Measurements from ENCODE around the gene APBB2. TPM values are rescaled to one million over a fixed set of nuclear protein-coding genes. Genes with fewer than 3 reads are reported as not detected.

The APBB2 gene
- total RNA-seq, 2 experiments from 2014 or later, result 0.22 TPM; not detected in 1

DNA sequence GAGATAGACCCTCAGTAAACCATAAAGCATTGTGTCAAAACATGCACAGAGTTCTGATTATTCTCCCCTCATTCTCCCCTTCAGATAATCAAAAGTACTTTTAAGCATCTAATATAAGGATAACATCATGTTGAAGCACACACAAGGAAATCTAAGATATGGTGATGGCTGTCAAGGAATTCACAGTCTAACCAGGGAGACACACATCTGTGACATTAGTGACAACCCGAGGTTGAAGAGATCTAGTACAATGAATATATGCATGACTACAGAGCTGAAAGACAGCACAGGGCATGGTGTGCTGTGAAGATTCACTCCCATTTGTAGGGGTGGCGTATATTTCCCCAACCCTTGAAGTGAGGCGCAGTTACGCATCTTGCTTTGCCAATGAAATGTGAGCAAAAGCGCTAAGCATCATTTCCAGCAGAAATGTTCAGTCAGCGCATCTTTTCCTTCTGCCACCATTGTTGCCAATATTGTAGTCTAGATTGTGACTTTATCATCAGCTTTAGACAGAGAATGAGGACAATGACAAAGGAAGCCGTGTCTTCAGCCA, 342.6 kb downstream of the APBB2 start:
- ChIA-PET POLR2A (no interaction called here), CTCF (no interaction called here)
- Histone ChIP-seq H3K4me3 (ENCODE audit: low read length) (no peak overlapping the region), H3K4me1 (ENCODE audit: insufficient read depth, low read length) (no peaks in the 10 kb centered on the region), H3K27me3 (ENCODE audit: control insufficient read depth in 1 of 2, insufficient read depth in 2 of 2, low read length in 2 of 2) (peaks cover 0 to 2% of the 10 kb centered on the region in 2 experiments), H3K9me3 (ENCODE audit: control insufficient read depth in 1 of 2, insufficient read depth in 1 of 2, low read length in 2 of 2) (no peaks in the 10 kb centered on the region), H3K27ac (ENCODE audit: low read depth in 1 of 2, low read length in 2 of 2) (no peak overlapping the region), H3K36me3 (ENCODE audit: insufficient read depth, low read length) (no peaks in the 10 kb centered on the region)
- ATAC-seq (ENCODE audit: poor library complexity) (no peak), DNase-seq (no peak)
- intact Hi-C loops (cut with DNase I, micrococcal nuclease), result no loop called here
- TF ChIP-seq, protein P1, sequence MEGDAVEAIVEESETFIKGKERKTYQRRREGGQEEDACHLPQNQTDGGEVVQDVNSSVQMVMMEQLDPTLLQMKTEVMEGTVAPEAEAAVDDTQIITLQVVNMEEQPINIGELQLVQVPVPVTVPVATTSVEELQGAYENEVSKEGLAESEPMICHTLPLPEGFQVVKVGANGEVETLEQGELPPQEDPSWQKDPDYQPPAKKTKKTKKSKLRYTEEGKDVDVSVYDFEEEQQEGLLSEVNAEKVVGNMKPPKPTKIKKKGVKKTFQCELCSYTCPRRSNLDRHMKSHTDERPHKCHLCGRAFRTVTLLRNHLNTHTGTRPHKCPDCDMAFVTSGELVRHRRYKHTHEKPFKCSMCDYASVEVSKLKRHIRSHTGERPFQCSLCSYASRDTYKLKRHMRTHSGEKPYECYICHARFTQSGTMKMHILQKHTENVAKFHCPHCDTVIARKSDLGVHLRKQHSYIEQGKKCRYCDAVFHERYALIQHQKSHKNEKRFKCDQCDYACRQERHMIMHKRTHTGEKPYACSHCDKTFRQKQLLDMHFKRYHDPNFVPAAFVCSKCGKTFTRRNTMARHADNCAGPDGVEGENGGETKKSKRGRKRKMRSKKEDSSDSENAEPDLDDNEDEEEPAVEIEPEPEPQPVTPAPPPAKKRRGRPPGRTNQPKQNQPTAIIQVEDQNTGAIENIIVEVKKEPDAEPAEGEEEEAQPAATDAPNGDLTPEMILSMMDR (IDR thresholded peaks at IDR 0.05), result no peak
- no peaks in the 10 kb centered on the region for H3K4me1 Mint-ChIP-seq (ENCODE audit: low read depth)
- H3K27me3 Mint-ChIP-seq, result peaks cover 1% of the 10 kb centered on the region
- no peaks in the 10 kb centered on the region for H3K9me3 Mint-ChIP-seq
- no peaks in the 10 kb centered on the region for H3K36me3 Mint-ChIP-seq (ENCODE audit: low read depth)
- no peak overlapping the region for H3K4me3 Mint-ChIP-seq
- no peak overlapping the region for H3K27ac Mint-ChIP-seq

DNA sequence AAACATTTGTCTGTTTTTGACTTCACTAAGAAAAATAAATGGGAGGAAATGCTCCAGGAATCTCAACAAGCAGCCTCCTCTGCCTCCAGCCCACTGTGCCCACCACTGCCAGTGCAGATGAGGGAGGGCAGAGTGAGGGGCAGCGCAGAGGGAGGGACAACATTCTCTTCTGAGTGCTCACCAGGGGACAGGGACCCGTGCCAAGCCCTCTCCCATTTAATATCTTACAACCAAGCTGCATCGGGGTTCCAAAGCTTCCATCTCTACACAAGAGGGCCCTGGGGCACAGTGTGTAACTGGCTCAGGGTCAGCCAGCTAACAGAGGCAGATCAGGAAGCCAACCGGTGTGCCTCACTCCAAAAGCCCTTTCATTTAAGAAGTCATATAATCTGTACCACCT, 344.2 kb downstream of the APBB2 start:
- Mint-ChIP-seq H3K36me3 (ENCODE audit: low read depth) (no peaks in the 10 kb centered on the region), H3K27ac (no peak overlapping the region), H3K9me3 (no peaks in the 10 kb centered on the region), H3K4me1 (ENCODE audit: low read depth) (no peaks in the 10 kb centered on the region), H3K27me3 (no peaks in the 10 kb centered on the region), H3K4me3 (no peak overlapping the region)
- Histone ChIP-seq H3K27me3 (ENCODE audit: control insufficient read depth in 1 of 2, insufficient read depth in 2 of 2, low read length in 2 of 2) (peaks cover 0 to 2% of the 10 kb centered on the region in 2 experiments), H3K36me3 (ENCODE audit: insufficient read depth, low read length) (no peaks in the 10 kb centered on the region), H3K4me1 (ENCODE audit: insufficient read depth, low read length) (no peaks in the 10 kb centered on the region), H3K9me3 (ENCODE audit: control insufficient read depth in 1 of 2, insufficient read depth in 1 of 2, low read length in 2 of 2) (no peaks in the 10 kb centered on the region), H3K4me3 (ENCODE audit: low read length) (no peak overlapping the region), H3K27ac (ENCODE audit: low read depth in 1 of 2, low read length in 2 of 2) (no peak overlapping the region)
- ATAC-seq (ENCODE audit: poor library complexity) (no peak), DNase-seq (no peak)
- intact Hi-C loops (cut with DNase I, micrococcal nuclease), result no loop called here
- ChIA-PET CTCF (no interaction called here), POLR2A (no interaction called here)
- TF ChIP-seq, protein P1 (IDR thresholded peaks at IDR 0.05), result no peak

DNA sequence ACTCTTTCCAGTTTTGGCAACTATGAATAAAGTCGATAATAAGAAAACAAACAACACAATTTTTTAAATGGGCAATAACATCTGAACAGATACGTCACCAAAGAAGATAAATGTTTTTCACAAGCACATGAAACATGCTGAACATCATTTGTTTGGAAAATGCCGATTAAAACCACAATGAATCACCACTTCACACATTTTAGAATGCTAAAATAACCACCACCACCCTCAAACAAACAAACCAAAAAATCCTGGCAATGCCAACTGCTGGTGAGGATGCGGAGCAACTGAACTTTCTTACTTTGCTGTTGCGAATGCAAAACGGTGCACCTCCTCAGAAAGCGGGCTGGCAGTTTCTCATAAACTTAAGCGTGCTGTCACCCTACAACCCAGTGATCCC, 348.6 kb downstream of the APBB2 start:
- TF ChIP-seq, protein P1 (IDR thresholded peaks at IDR 0.05), result no peak
- ATAC-seq (ENCODE audit: poor library complexity) (no peak), DNase-seq (no peak)
- ChIA-PET CTCF (interaction anchor here (1.9 kb wide), 1 partner anchor 32 kb away, joined by 4 read pairs; no protein-coding TSS in a partner anchor), POLR2A (no interaction called here)
- Mint-ChIP-seq H3K4me3 (no peak overlapping the region), H3K27ac (no peak overlapping the region), H3K36me3 (ENCODE audit: low read depth) (no peaks in the 10 kb centered on the region), H3K4me1 (ENCODE audit: low read depth) (no peaks in the 10 kb centered on the region), H3K9me3 (no peaks in the 10 kb centered on the region), H3K27me3 (peaks cover 2% of the 10 kb centered on the region)
- Histone ChIP-seq H3K36me3 (ENCODE audit: insufficient read depth, low read length) (no peaks in the 10 kb centered on the region), H3K4me1 (ENCODE audit: insufficient read depth, low read length) (no peaks in the 10 kb centered on the region), H3K27me3 (ENCODE audit: control insufficient read depth in 1 of 2, insufficient read depth in 2 of 2, low read length in 2 of 2) (peaks cover 0 to 2% of the 10 kb centered on the region in 2 experiments), H3K27ac (ENCODE audit: low read depth in 1 of 2, low read length in 2 of 2) (no peak overlapping the region), H3K9me3 (ENCODE audit: control insufficient read depth in 1 of 2, insufficient read depth in 1 of 2, low read length in 2 of 2) (no peaks in the 10 kb centered on the region), H3K4me3 (ENCODE audit: low read length) (no peak overlapping the region)
- intact Hi-C loops (cut with DNase I, micrococcal nuclease), result no loop called here
